Kidney tubule cell (primary cell): ENCODE results near the gene EMID1.
A peak's percentile ranks its signal among the peaks of the same experiment; 100 is the strongest.

Source experiments
- DNase-seq: peaks from one replicate; pipeline ENCODE4 v3.0.0-alpha.2; 2018; ENCODE audit warnings: low spot score

EMID1 gene

DNA sequence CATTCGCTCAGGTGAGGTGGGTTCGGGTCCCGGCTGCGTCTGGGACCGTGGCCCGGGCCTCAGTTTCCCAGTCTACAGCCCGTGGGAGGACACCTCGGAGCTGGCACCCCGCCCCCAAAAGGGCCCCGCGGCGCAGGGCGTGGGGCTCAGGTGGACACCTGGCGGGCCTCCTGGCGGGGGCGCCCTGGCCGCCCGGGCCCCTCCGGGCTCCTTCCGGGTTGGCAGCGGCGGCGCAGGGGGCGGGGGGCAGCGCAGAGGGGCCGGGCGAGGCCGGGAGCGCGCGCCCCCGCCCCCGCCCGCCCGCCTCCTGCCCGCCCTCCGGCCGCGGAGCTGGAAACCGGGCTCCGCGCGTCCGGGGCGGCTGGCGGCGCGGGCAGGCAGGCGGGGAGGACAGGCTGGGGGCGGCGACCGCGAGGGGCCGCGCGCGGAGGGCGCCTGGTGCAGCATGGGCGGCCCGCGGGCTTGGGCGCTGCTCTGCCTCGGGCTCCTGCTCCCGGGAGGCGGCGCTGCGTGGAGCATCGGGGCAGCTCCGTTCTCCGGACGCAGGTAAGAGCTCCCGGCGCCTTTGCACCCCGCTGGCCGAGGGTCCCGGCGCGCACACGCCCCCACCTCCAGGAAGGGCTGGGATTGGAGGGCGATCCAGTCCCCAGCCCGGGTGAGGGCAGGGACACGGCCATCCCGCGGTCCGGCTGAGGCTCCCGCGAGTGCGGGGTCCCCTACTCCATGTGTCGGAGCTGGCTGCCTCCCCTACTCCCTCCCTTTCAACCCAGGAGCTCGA, at the start of gene EMID1:
EMID1 (plus strand) TSS at position 303 of the 778 bp plus-strand sequence; CDS start at position 446, 143 bp downstream.
- DNase-seq, result peak; percentile 25

DNA sequence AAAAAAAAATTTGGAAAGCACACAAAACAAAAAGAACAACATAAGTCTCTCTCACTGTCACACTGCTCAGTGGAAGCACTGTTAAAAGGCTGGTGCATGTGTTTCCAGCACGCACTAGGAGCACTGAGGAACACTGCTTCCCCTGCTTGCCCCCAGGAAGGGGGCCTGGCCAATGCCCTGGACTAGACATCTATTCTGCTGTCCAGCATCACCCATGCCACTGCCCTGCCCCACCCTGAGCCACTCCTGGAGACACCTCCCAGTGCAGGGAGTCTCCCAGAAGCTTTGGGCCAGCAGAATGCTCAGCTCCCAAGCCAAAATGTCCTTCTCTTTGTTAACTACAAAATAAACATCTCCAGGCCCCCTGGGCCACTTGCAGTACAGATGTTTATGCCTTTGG, 49.7 kb upstream of the EMID1 start:
- no peak for DNase-seq

DNA sequence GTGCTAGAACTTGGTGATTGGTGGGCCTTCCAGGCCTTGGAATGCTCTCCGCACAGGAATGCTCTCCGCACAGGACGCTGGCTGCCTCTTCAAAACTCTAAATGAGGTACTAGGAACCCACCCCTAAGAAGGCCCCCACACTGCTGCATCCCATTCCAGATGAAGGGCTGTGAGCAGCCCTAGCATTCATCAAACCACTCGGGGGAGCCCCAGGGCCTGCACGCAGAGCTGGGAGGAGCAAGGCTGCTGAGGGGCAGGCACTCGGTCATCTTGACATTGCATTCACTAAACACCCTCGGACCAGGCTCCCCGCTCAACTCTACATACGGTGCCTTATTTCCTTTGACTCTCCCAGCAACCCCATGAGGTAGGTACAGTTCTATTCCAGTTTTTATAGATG, 49.2 kb upstream of the EMID1 start:
- DNase-seq, result no peak

DNA sequence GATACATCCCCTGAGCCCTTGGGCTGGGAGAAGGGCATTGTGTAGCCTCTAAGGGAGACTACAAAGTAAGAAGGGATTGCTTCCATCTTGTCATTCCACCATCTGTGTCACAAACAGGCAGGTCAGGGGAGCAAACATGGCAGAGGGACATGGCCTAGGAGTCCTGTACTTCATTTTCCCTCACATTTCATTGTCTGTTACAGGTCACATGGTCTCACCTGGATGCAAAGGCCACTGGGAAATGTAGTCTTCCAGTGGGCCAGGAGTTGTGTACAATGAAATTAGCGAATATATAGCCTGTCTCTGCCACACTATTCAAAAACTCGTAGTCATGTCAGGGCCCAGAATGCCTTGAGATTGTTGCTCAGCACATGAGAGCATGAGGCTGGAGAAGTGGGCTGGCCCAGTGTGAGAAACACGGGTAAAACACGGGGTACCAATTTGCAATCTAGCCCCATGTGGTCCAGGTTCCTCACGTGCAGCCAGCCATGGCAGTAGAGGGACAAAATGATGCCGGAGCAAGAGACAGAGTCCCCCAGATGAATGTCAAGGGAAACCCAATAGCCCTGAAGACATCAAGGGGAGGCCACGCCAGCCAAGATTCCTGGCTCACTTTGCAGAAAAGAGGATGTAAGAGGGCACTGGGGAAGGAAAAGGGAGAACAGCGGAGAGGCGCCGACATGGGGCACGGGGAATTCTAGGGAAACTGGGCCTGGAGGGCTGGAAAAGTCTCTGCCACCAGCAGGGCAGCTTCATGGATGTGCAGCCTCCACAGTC, 47.7 kb upstream of the EMID1 start:
- DNase-seq, result no peak

DNA sequence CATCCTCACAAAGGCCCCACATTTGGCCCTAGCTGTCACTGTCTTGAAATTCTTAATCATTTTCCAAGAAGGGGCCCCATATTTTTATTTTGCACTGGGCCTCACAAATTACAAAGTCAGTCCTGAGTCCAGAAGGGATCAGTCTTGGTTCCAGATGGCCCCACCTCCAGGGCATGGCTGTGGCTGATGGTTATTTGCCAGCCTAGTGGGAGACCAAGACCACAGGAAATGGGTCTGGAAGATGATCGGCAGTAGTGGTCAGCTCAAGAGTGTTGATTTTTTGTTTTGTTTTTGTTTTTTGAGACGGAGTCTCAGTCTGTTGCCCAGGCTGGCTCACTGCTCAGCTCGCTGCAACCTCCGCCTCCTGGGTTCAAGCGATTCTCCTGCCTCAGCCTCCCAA, 47.1 kb upstream of the EMID1 start:
- DNase-seq, result no peak

DNA sequence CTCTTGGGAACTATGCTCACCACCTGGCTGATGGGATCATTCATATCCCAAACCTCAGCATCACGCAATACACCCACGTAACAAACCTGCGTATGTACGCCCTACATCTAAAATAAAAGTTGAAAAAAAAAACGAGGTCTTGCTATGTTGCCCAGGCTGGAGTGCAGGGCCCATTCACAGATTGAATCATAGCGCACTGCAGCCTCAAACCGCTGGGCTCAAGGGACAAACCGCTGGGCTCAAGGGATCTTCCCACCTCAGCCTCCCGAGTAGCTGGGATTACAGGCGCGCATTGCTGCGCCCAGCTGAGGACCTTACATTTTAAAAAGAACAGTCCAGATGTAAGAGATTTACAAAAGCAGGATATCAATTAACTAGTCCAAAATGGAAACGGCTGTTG, 41.9 kb upstream of the EMID1 start:
- no peak for DNase-seq

DNA sequence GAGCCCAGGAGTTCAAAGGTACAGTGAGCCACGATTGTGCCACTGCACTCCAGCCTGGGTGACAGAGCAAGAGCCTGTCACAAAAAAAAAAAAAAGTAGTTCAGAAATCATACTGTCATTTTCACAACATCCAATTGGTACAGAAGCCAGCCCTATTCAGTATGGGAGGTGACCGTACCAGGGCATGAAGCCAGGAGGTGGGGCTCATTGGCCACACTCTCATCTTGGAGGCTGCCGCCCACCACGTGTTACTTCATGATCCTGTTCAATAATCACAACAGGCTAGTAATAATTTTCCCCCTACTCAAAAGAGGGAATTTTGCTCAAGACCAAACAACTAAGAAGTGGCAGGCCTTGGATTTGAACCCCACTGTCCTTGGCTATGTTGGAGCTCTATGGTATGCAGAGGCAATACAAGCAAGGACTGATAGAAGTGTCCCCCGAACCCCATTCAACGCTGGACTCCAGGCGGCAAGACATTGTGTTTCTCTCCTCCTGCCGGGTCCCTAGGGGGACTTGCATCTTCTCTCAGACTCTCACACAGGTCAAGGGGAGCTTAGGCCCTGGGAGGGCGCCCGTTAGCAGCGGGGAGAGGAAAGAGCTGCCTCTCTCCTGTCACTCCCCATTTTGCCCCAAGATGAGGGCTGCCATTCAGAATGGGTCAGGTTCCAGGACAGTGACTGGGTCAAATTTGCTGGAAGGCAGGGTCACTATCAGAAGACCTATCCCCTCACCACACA, 40.2 kb upstream of the EMID1 start:
- DNase-seq, result no peak

DNA sequence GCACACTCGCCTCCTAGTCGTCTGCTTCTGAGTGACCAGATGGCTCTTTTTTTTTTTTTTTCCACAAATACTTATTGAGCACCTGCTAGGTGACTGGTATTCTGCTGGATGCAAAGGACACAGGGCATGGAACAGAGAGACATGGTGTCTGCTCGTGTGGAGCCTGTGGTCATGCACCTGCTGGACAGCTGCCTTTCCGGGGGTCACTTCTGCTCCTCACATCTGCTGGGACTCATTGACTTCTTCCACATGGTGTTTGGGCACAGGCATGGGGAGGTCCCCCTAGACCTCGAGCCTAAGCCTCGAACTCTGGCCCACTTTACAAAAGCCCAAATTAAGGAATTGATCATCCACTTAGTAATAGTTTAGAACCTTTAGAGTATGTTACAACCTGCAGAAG, 39.5 kb upstream of the EMID1 start:
- no peak for DNase-seq

DNA sequence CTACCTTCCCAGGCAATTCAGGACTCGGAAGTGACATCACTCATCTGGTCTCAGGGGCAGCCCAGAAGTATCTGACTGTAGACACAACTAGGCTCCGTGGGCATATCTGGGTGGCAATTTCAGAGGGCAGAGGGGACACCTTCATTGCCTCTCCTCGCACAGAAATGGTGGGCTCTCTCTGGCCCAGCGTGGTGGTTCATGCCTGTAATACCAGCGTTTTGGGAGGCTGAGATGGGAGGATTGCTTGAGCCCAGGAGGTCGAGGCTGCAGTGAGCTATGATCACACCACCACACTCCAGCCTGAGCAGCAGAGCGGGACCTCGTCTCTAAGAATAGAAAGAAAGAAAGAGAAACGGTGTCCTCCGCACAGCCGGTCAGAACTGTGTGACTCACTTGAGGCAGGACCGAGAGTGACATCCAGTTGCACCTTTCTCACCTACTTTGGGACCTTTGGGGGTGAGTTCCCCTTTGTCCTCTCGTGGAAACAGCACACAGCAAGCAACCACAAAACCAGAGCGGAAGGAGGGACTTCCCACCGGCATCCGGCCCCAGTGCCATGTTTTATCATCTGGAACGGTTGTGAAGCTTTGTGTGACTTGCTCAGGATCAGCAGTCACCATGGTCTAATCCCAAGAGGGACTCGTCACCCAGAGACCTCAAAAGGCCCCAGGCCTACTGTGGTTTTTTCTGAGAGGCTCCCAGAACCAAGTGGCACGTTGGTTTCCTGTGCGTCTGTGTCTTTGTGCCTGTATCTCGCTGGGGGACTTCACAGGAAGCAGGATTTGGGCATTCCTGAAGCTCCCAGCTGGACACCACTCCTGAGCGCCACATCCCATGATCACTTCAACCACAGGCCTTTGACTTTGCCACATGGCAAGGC, 38.4 kb upstream of the EMID1 start:
- no peak for DNase-seq

DNA sequence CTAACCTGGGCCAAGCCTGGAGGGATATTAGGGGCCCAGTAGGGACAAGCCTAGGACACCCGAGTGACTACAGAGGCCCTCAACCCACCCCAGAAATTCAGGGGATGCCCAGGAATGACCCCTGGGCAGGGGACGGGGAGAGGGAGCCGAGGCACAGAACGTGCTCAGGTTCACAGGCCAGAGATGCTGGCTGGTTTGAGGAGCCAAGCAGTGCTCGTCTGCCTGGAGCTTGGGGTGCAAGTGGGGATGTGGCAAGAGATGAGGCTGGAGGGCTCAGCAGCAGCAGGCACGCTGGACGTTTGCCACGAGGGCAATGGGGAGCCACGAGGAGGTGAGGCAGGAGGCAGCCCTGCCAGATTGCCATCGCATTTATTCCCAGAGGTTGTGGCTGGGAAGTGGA, 34.0 kb upstream of the EMID1 start:
- DNase-seq, result no peak

DNA sequence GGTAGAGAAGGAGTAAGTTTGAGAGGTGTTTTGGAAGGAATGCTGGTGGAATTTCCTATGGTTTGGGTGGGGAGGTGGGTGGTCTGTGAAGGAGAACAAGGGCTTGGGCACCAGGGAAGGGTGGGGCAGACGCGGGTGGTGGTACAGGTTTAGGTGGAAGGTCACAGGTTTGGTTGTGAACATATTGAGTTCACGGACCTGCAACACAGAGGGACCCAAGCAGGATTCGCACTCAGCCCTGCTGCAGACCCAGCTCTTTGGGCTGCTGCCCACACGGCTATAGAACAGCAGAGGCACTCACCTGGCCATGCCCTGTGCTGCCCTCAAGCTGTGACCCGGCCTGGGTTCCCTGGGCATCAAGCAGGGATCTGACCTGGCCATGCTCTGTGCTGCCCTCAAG, 33.5 kb upstream of the EMID1 start:
- DNase-seq, result no peak

DNA sequence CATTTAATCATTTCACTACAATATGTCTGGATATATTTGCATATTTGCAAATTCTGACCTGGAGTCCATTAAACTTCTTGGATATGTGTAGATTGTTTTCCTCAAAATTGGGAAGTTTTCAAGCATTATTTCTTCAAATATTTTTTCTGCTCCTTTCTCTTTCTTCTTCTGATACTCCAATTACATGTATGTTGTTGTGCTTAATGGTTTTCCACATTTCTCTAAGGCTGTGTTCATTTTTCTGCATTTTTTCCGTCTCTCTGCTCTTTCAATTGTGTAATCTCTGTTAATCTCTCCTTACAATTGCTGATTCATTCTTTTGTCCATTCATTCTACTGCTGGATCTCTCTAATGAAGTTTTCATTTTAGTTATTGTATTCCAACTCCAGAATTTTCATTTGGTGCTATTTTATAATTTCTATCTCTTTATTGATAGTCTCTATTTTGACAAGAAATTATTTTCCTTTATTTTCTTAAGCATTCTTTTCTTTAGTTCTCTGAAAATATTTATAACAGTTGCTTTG, 30.3 kb upstream of the EMID1 start:
- DNase-seq, result no peak

DNA sequence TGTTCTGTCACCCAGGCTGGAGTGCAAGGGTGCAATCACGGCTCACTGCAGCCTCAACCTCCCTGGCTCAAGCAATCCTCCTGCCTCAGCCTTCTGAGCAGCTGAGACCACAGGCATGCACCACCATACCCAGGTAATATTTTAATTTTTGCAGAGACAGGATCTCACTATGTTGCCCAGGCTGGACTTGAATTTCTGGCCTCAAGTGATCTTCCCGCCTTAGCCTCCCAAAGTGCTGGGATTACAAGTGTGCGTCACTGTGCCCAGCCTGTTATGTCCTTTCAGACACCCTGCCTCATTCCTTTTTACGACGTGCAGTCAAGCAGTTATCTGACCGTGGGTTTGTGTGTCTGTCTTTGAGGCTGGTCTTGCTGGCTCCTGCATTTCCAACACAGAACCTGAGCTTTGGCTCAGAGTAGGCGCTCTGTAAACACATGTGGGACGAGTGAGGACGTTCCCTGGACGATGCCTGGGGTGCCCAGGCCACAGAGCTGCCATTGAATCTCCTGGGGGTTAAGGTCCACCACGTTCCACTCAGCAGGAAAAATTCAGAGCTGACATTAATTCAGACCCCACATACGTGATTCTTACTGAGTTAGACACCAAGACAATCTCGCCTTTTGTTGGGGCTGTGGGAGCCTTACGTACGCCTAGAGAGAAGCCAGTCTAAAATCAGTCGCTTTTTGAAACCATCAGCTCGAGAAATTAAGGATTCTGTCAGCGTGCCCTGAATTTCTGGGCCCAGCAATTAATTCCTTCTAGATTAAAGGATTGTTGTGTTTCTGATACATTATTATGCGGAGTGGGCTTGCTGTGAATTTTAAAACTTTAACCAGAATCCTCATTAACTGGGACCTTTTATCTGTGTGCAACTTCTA, 21.5 kb upstream of the EMID1 start:
- DNase-seq, result no peak

DNA sequence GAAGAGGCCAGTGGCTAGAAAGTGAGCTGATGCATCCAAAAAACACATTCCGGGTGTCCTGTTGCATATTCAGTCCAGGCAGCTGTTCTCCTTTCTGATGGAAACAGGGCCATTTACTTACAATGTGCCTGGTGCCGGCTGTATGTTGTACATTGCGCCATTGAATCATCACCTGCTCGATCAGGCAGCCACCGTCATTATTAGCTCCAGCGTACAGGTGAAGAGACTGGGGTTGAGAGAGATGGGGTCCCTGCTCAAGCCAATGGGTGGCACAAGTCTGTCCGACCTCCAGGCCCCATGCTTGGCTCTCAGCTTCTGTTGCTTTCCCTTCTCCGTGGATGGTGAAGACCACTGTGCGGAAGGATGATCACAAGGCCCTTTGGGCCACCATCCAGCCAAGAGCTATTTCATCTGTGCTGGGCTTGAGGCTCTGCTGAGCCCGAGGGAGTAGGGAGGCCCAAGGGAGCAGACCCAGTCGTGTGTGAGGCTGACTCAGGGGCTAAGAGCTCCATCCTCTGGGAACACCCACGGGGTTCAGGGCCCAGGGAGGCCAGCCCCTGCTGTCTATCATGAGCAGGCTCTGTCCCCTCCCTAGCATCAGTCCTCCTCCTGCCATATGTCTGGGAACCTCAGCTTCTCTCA, 20.7 kb upstream of the EMID1 start:
- DNase-seq, result no peak

DNA sequence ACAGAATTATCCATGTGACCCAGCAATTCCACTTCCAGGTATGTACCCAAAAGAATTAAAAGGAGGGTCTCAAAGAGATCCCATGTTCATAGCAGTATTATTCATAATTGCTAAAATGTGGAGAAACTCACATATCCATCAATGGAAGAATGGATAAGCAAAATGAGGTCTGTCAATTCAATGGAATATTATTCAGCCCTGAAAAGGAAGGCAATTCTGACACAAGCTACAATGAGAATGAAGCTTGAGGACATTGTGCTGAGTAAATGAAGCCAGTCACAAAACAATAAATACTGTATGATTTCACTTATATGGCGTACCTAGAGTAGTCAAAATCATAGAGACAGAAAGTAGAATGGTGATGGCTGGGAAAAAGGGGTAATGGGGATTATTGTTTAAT, 19.4 kb upstream of the EMID1 start:
- no peak for DNase-seq

DNA sequence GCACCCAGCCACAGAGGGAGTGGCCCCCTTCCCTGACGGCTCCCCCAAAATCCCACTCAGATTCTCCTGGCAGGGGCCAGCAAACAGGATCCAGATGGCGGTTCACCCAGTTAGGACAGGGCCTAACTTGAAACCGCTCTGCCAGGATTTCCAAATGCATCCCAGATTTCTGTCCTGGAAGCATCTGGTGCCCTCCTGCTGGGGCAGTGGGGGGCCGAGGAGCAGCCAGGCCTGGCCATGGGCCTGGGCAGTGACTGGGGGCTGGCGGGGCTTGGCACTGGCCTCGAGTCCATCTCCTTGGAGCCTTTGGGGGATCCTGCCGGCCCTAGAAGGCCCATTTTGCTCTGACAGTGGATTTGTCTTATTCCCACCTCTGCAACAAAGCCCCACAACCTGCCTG, 17.9 kb upstream of the EMID1 start:
- DNase-seq, result no peak

DNA sequence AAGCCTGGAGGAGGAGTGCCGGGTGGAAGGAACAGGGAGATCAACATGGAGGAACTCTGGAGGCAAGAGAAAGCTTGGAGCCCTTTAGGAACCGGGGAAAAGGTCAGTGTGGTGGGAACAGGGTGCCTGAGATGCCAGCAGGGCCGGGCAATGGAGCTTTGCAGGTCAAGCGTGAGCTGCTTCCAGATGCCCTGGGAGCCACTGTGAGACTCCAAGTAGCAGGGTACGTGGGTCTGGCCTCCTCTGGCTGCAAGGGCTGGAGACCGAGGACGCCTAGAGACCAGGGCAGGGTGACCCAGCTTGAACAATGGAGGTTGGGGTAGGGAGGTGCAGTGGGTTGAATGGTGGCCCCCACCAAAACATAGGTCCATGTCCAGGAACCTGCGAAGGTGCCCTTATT, 15.6 kb upstream of the EMID1 start:
- DNase-seq, result no peak

DNA sequence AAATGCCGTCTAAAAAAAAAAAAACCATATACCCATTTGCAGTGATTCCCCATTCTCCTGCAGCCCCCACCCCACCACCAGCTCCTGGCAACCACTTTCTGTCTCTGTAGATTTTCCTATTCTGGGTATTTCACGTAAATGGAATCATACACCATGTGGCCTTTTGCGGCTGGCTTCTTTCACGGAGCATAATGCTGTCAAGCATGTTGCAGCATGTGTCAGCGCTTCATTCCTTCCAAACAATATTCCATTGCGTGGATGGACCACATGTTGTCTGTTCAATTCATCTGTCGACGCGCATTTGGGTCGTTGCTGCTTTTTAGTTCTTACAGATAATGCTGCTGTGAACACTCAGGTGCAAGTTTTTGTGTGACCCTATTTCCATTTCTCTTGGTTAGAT, 14.8 kb upstream of the EMID1 start:
- DNase-seq, result no peak

DNA sequence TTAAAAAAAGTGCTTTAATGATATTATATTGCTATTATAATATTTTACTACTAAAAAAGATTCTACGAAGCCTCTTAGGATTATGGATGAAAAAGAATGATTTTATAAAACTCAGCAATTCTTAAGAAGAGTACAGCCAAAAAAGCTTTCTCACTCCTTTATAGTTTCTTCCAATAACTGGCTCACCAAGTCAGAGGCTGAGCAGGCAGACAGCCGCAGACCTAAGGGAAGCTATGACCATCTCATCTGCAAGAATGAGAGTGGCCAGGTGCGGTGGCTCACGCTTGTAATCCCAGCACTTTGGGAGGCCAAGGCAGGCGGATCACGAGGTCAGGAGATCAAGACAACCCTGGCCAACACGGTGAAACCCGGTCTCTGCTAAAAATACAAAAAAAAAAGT, 12.7 kb upstream of the EMID1 start:
- no peak for DNase-seq

DNA sequence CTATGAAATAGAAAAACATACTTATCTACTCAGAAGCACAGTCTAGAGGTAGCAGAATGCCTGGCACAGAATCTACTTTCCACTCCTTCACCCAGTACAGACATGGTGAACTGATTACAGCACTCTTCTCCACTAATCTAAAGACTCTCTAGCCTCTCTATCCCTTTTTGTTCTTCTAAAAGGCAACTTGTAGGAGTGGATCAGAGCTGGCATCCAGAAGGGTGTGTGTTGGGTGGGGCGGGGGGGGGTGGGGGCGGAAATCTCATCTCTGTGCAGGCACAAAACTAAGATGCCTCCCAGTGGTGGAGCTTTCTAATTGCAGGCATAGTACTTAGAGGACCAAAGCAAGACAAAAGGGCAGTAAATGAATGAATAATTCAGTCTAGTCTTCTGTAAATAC, 11.5 kb upstream of the EMID1 start:
- DNase-seq, result no peak
